ENCODE results near the gene NSUN6.

NSUN6 gene

GRCh38 chr10:18497806-18498369, 153.5 kb downstream of the NSUN6 start:
- no peak for DNase-seq
